ENCODE results near the gene THAP8. TPM values are rescaled to one million over a fixed set of nuclear protein-coding genes. Genes with fewer than 3 reads are reported as not detected.

The THAP8 gene
- total RNA-seq, 1 donor from 2014 or later, result 6.0 TPM

DNA sequence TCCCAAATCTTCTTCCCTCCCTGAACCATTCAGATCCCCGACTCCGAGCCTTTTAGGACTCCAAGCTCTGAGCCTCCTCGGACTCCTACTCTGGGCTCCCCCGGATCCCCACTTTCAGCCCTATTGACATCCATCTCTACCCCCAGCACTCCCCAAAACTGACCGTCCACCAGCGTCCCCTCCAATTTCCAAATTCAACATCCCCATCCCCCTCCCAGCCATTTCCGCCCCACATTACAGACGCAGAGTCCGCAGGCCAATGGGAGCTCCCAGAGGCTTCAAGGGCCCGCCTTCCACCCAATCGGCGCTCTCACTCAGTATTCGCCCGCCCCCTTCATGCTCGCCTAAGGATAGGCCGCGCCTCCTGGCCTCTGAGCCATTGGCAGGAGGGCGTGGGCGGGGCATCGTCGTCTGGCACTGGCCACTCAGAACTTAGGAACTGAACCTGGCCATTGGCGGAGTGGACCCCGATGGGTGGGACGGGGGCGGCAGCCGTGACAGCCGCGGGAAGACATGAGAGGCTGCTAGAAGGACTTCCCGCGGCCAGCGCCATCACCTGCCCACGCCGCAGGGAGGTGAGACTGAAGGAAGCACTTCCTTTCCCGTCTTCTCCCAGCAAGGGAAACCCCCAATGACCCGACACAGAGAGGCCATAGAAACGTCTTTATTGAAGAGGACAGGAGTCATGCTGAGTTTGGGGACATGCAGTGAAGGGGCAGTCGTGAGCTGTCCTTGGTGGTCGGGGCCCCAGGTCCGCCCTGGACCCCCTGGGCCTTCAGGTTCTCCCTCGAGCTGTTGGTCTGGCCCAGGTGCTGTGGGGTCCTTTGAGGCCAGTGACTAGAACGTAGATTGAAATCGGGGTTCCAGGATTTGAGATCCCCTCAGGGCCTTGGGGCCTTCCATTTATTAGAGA, 39.8 kb downstream of the THAP8 start, which contains the start of gene ALKBH6:
Gene ALKBH6, minus strand, starts transcription at position 202 of the 913 bp plus-strand sequence. CDS start 816 bp downstream, outside the sequence.
- H3K4me2 ChIP-seq (ENCODE audit: low read length), result peak within 1 kb of the TSS; percentile 100
- H2AFZ ChIP-seq (ENCODE audit: low read depth, low read length), result peak within 1 kb of the TSS; percentile 88
- TF ChIP-seq, protein P1, sequence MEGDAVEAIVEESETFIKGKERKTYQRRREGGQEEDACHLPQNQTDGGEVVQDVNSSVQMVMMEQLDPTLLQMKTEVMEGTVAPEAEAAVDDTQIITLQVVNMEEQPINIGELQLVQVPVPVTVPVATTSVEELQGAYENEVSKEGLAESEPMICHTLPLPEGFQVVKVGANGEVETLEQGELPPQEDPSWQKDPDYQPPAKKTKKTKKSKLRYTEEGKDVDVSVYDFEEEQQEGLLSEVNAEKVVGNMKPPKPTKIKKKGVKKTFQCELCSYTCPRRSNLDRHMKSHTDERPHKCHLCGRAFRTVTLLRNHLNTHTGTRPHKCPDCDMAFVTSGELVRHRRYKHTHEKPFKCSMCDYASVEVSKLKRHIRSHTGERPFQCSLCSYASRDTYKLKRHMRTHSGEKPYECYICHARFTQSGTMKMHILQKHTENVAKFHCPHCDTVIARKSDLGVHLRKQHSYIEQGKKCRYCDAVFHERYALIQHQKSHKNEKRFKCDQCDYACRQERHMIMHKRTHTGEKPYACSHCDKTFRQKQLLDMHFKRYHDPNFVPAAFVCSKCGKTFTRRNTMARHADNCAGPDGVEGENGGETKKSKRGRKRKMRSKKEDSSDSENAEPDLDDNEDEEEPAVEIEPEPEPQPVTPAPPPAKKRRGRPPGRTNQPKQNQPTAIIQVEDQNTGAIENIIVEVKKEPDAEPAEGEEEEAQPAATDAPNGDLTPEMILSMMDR (IDR thresholded peaks at IDR 0.05; ENCODE audit: insufficient read depth, low read depth, low read length), result no peak
- no peak for TF ChIP-seq EZH2 (IDR thresholded peaks at IDR 0.05; ENCODE audit: insufficient read depth, low read length)
- H3K27ac ChIP-seq (ENCODE audit: low read depth, low read length), result peak within 1 kb of the TSS; percentile 70
- peaks cover 2% of the 10 kb centered on the region for H3K36me3 ChIP-seq (ENCODE audit: insufficient read depth, low read length)
- Mint-ChIP-seq H3K27ac (ENCODE audit: unreplicated experiment) (peak within 1 kb of the TSS; percentile 97), H3K4me3 (ENCODE audit: unreplicated experiment) (peak within 1 kb of the TSS; percentile 98), H3K27me3 (ENCODE audit: low read depth, unreplicated experiment) (peaks cover 3% of the 10 kb centered on the region), H3K9me3 (ENCODE audit: unreplicated experiment) (no peaks in the 10 kb centered on the region), H3K36me3 (ENCODE audit: low read depth, unreplicated experiment) (peaks cover 26% of the 10 kb centered on the region), H3K4me1 (ENCODE audit: low read depth, unreplicated experiment) (no peaks in the 10 kb centered on the region)
- peak within 1 kb of the TSS; percentile 97 for H3K9ac ChIP-seq (ENCODE audit: low read length)
- no peaks in the 10 kb centered on the region for H3K9me3 ChIP-seq (ENCODE audit: insufficient read depth, low read depth, low read length)
- H3K4me1 ChIP-seq (ENCODE audit: insufficient read depth, low read length), result peaks cover 15% of the 10 kb centered on the region
- peak within 1 kb of the TSS; percentile 98 for H3K4me3 ChIP-seq (ENCODE audit: insufficient read depth, low read depth, low read length)
- peaks cover 8% of the 10 kb centered on the region for H3K79me2 ChIP-seq (ENCODE audit: insufficient read depth, low read length)
- DNase-seq (ENCODE audit: low read depth) (peak; percentile 95), FAIRE-seq (peak; percentile 65)
- no peaks in the 10 kb centered on the region for H3K27me3 ChIP-seq (ENCODE audit: insufficient read depth, low read length)
- no peaks in the 10 kb centered on the region for H4K20me1 ChIP-seq (ENCODE audit: insufficient read depth, low read length)

DNA sequence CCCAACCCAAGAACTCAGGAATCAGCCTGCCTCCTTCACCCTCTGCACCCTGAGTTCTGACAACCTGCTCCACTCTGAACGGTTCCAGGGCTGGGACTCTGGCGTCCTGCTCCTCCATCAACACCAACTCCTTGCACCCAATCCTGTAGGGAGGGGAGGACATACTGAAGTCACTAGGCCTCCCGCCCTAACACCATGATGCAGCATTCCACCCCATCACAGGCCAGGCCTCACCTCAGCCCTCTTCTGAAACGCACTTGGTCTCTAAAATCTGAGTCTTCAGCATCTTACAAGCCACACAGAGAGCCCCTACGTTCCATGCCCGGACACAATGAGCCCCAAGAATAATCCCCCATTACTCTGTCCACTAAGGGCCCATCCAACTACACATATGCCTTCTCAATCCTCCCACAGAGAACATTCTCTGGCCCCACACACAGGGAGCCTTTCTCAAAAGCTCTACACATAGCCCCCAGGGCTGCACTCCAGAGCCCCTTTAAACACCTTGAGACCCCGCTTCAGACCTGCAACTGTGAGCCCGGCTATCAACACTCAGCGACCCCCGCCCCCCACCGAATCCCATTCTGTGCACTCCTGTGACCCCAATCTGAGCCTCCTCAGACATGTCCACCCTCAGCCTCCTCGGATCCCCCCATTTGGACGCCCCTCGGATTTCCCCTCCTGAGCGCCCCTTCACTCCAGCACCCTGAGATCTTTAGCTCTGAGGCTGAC, 40.6 kb downstream of the THAP8 start:
- FAIRE-seq (no peak), DNase-seq (ENCODE audit: low read depth) (no peak)
- peak overlapping the region; percentile 97 for H3K27ac Mint-ChIP-seq (ENCODE audit: unreplicated experiment)
- H3K9me3 ChIP-seq (ENCODE audit: insufficient read depth, low read depth, low read length), result no peaks in the 10 kb centered on the region
- peaks cover 21% of the 10 kb centered on the region for H3K36me3 Mint-ChIP-seq (ENCODE audit: low read depth, unreplicated experiment)
- TF ChIP-seq EZH2 (IDR thresholded peaks at IDR 0.05; ENCODE audit: insufficient read depth, low read length), result no peak
- TF ChIP-seq, protein P1 (IDR thresholded peaks at IDR 0.05; ENCODE audit: insufficient read depth, low read depth, low read length), result no peak
- peak overlapping the region; percentile 98 for H3K4me3 ChIP-seq (ENCODE audit: insufficient read depth, low read depth, low read length)
- peak overlapping the region; percentile 98 for H3K4me3 Mint-ChIP-seq (ENCODE audit: unreplicated experiment)
- peaks cover 8% of the 10 kb centered on the region for H3K79me2 ChIP-seq (ENCODE audit: insufficient read depth, low read length)
- peak overlapping the region; percentile 88 for H2AFZ ChIP-seq (ENCODE audit: low read depth, low read length)
- no peaks in the 10 kb centered on the region for H4K20me1 ChIP-seq (ENCODE audit: insufficient read depth, low read length)
- no peaks in the 10 kb centered on the region for H3K9me3 Mint-ChIP-seq (ENCODE audit: unreplicated experiment)
- H3K4me1 ChIP-seq (ENCODE audit: insufficient read depth, low read length), result peaks cover 15% of the 10 kb centered on the region
- H3K36me3 ChIP-seq (ENCODE audit: insufficient read depth, low read length), result peaks cover under 1% of the 10 kb centered on the region
- peak overlapping the region; percentile 70 for H3K27ac ChIP-seq (ENCODE audit: low read depth, low read length)
- H3K27me3 ChIP-seq (ENCODE audit: insufficient read depth, low read length), result no peaks in the 10 kb centered on the region
- H3K27me3 Mint-ChIP-seq (ENCODE audit: low read depth, unreplicated experiment), result peaks cover 7% of the 10 kb centered on the region
- H3K4me1 Mint-ChIP-seq (ENCODE audit: low read depth, unreplicated experiment), result no peaks in the 10 kb centered on the region
- peak overlapping the region; percentile 97 for H3K9ac ChIP-seq (ENCODE audit: low read length)
- H3K4me2 ChIP-seq (ENCODE audit: low read length), result peak overlapping the region; percentile 100

Data from astrocyte (in vitro differentiated cells and primary cell).